Measurements from ENCODE around the gene VTN. TPM values are rescaled to one million over a fixed set of nuclear protein-coding genes. Genes with fewer than 3 reads are reported as not detected.

Gene VTN
- total and polyA plus RNA-seq, 2 experiments from 2014 or later: 0.34 TPM; not detected in 1

DNA sequence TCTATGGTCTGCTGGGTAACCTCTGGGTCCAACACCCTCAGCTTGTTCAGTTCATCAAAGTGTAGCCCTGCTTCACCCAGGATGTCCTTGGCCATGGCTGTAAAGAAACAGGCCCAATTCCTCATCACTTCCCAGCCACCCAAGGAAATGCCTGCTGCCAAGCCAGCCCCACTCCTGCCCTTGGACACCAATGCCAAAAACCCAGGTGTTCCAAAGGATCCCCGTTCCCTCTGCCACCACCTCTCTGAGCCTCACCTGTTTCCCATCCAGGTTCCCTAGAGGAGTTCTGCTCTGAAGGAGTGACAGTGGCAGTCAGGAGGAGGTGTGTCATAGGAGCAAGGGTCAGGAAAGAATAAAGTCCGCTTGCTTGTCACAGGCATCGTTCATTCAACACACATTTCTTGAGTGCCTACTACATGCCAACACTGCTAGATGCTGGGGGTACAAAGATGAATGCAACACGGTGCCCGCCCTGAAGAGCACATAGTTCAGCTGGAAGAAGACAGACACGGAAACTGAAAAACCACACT is 38.2 kb downstream of the VTN start:
- WGBS, 2 experiments (ENCODE audit: low coverage in 1 of 2, low lambda C conversion rate in 2 of 2, missing lambda C conversion rate in 2 of 2): 76 to 81% methylated on average over 6 of the region's 6 CpGs
- peaks cover 23% of the 10 kb centered on the region for H3F3A ChIP-seq (ENCODE audit: insufficient read depth)
- TF ChIP-seq EZH2 (IDR thresholded peaks at IDR 0.05; ENCODE audit: insufficient read depth, poor library complexity, severe bottlenecking) (no peak), EZH2phosphoT487 (IDR thresholded peaks at IDR 0.05; ENCODE audit: insufficient read depth, low read depth) (no peak)
- no peak overlapping the region for H3K4me2 ChIP-seq (ENCODE audit: unreplicated experiment)
- H3K4me3 ChIP-seq: no peak overlapping the region
- no peak for DNase-seq
- H4K20me1 ChIP-seq (ENCODE audit: insufficient read depth): no peaks in the 10 kb centered on the region
- H3K4me1 ChIP-seq (ENCODE audit: insufficient read depth): peaks cover 26% of the 10 kb centered on the region
- no peaks in the 10 kb centered on the region for H3K9me3 ChIP-seq (ENCODE audit: low read depth)
- H3K9ac ChIP-seq: no peak overlapping the region
- no peaks in the 10 kb centered on the region for H3K27me3 ChIP-seq (replicated peaks; ENCODE audit: insufficient read depth)
- H3K9me2 ChIP-seq (ENCODE audit: insufficient read depth): no peaks in the 10 kb centered on the region
- in situ Hi-C loops (cut with MboI): loop anchor here (5.0 kb wide), 1 partner anchor 85 kb away; no protein-coding TSS in a partner anchor
- peaks cover 69% of the 10 kb centered on the region for H3K79me2 ChIP-seq (ENCODE audit: insufficient read depth)
- H3K27ac ChIP-seq: no peak overlapping the region
- peaks cover 11% of the 10 kb centered on the region; the same call in 1 of the 2 replicates for H3K36me3 ChIP-seq (ENCODE audit: low read depth)
- no peak overlapping the region for H2AFZ ChIP-seq

DNA sequence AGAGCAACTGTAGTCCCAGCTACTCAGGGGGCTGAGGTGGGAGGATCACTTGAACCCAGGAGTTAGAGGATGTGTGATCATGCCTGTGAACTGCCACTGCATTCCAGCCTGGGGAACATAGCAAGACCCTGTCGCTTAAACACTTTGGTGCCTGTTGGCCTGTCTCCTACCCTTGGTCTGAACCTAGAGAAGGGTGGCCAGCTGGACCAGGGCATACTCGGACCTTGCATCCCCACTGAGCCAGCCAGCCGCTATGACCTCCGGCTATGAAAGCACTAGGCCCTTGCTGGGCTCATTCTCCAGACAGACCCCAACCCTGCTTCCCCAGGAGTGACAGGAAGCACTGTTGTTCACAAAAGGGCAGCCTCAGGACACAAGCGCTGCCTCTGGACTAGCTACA is 39.4 kb downstream of the VTN start:
- H3K27ac ChIP-seq: no peak overlapping the region
- H4K20me1 ChIP-seq (ENCODE audit: insufficient read depth): no peaks in the 10 kb centered on the region
- in situ Hi-C loops (cut with MboI): loop anchor here (5.0 kb wide), 1 partner anchor 83 kb away; no protein-coding TSS in a partner anchor

DNA sequence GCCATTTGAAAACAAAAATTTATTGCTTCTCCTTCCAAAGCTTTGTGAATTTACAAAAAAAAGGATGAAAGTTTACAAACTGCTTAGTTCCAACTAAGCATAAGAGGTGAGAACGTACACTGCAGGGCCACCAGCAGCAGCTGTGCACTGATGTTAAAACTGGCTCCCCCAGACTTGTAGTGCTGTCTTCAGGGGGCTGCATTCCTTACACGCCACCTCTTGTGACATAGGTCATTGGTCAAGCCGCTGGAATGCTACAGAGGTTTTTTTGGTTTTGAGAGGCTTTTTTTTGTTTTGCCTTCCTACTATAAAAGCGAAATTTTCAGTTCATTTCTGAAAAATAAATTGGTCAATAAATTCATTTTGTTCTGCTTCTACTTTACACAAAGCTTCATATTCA is 41.8 kb downstream of the VTN start:
- no peak overlapping the region for H3K4me2 ChIP-seq (ENCODE audit: unreplicated experiment)
- peaks cover 38% of the 10 kb centered on the region for H3K79me2 ChIP-seq (ENCODE audit: insufficient read depth)
- no peak overlapping the region for H3K4me3 ChIP-seq
- no peak overlapping the region for H2AFZ ChIP-seq
- no peaks in the 10 kb centered on the region for H4K20me1 ChIP-seq (ENCODE audit: insufficient read depth)
- H3K9ac ChIP-seq: no peak overlapping the region
- no peak overlapping the region for H3K27ac ChIP-seq
- 74 to 76% methylated on average over 4 of the region's 4 CpGs for WGBS, 2 experiments (ENCODE audit: low coverage in 1 of 2, low lambda C conversion rate in 2 of 2, missing lambda C conversion rate in 2 of 2)
- H3K9me3 ChIP-seq (ENCODE audit: low read depth): no peaks in the 10 kb centered on the region
- peaks cover 14% of the 10 kb centered on the region; the same call in 1 of the 2 replicates for H3F3A ChIP-seq (ENCODE audit: insufficient read depth)
- in situ Hi-C loops (cut with MboI): no loop called here
- H3K9me2 ChIP-seq (ENCODE audit: insufficient read depth): no peaks in the 10 kb centered on the region
- H3K36me3 ChIP-seq (ENCODE audit: low read depth): peaks cover 11% of the 10 kb centered on the region; the same call in 1 of the 2 replicates
- H3K4me1 ChIP-seq (ENCODE audit: insufficient read depth): peaks cover 8% of the 10 kb centered on the region
- no peaks in the 10 kb centered on the region for H3K27me3 ChIP-seq (replicated peaks; ENCODE audit: insufficient read depth)
- TF ChIP-seq EZH2phosphoT487 (IDR thresholded peaks at IDR 0.05; ENCODE audit: insufficient read depth, low read depth): no peak
- no peak for TF ChIP-seq EZH2 (IDR thresholded peaks at IDR 0.05; ENCODE audit: insufficient read depth, poor library complexity, severe bottlenecking)
- DNase-seq: no peak

More for the DNA sequence above, 39.4 kb downstream of the VTN start:
- Histone ChIP-seq H3F3A (ENCODE audit: insufficient read depth) (peaks cover 23% of the 10 kb centered on the region), H3K4me3 (no peak overlapping the region), H3K4me1 (ENCODE audit: insufficient read depth) (peaks cover 20% of the 10 kb centered on the region), H3K9me2 (ENCODE audit: insufficient read depth) (no peaks in the 10 kb centered on the region), H3K79me2 (ENCODE audit: insufficient read depth) (peaks cover 57% of the 10 kb centered on the region), H3K36me3 (ENCODE audit: low read depth) (peaks cover 11% of the 10 kb centered on the region; the same call in 1 of the 2 replicates), H2AFZ (no peak overlapping the region), H3K4me2 (ENCODE audit: unreplicated experiment) (no peak overlapping the region), H3K9me3 (ENCODE audit: low read depth) (no peaks in the 10 kb centered on the region), H3K27me3 (replicated peaks; ENCODE audit: insufficient read depth) (no peaks in the 10 kb centered on the region), H3K9ac (no peak overlapping the region)
- WGBS, 2 experiments (ENCODE audit: low coverage in 1 of 2, low lambda C conversion rate in 2 of 2, missing lambda C conversion rate in 2 of 2): 95 to 98% methylated on average over 5 of the region's 5 CpGs
- no peak for DNase-seq
- TF ChIP-seq EZH2phosphoT487 (IDR thresholded peaks at IDR 0.05; ENCODE audit: insufficient read depth, low read depth) (no peak), EZH2 (IDR thresholded peaks at IDR 0.05; ENCODE audit: insufficient read depth, poor library complexity, severe bottlenecking) (no peak)

DNA sequence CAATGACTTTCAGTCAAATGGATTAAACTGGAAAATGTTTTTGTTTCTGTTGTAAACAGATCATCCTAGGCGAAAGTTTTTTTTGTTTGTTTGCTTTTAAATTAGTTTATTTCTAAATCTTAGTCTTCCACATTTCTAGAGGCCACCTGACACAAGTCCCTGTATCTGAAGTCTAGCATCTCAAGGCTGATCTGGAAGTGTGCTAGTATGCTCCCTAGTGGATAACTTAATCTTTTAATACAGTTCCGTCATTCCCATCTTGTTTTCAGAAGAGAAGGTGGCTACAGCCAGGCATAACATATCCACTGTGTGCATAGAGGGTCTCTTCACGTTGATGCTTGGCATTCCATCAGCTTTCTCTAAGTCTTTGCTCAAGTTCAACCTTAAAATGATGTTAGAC is 42.4 kb downstream of the VTN start:
- in situ Hi-C loops (cut with MboI): no loop called here
- Histone ChIP-seq H3K4me1 (ENCODE audit: insufficient read depth) (0 out of 2 replicates have a peak, but pooled peaks cover 4% of the 10 kb centered on the region), H3K27ac (no peak overlapping the region), H2AFZ (no peak overlapping the region), H3F3A (ENCODE audit: insufficient read depth) (peaks cover 14% of the 10 kb centered on the region; the same call in 1 of the 2 replicates), H3K9ac (no peak overlapping the region), H3K9me2 (ENCODE audit: insufficient read depth) (no peaks in the 10 kb centered on the region), H3K9me3 (ENCODE audit: low read depth) (no peaks in the 10 kb centered on the region), H4K20me1 (ENCODE audit: insufficient read depth) (no peaks in the 10 kb centered on the region), H3K4me2 (ENCODE audit: unreplicated experiment) (no peak overlapping the region), H3K27me3 (replicated peaks; ENCODE audit: insufficient read depth) (no peaks in the 10 kb centered on the region), H3K4me3 (no peak overlapping the region), H3K36me3 (ENCODE audit: low read depth) (peaks cover 11% of the 10 kb centered on the region; the same call in 1 of the 2 replicates), H3K79me2 (ENCODE audit: insufficient read depth) (peaks cover 32% of the 10 kb centered on the region)
- peak; percentile 34 for DNase-seq
- no peak for TF ChIP-seq EZH2phosphoT487 (IDR thresholded peaks at IDR 0.05; ENCODE audit: insufficient read depth, low read depth)
- WGBS, 2 experiments (ENCODE audit: low coverage in 1 of 2, low lambda C conversion rate in 2 of 2, missing lambda C conversion rate in 2 of 2): 67 to 75% methylated on average over 3 of the region's 3 CpGs

Data from GM23248 (cell line).